PC-3 (cell line): ENCODE measurements around the gene SMIM5.

Experiments used
- EZH2 ChIP-seq: fragments of 300-600 bp; sonication (generic); IDR thresholded peaks from one replicate; pipeline ENCODE4 v1.6.1; 2017; ENCODE audit warnings: antibody characterized with exemption, mild to moderate bottlenecking, low read length; ENCODE audit not compliant: unreplicated experiment
- EZH2phosphoT487 ChIP-seq: fragments of 300-600 bp; sonication (generic); IDR thresholded peaks from 2 replicates; pipeline ENCODE4 v1.6.1; 2018; ENCODE audit warnings: mild to moderate bottlenecking, antibody characterized with exemption, low read length, borderline replicate concordance
- TF ChIP-seq, protein P1 (sequence below): fragments of 300-600 bp; sonication (generic); conservative IDR thresholded peaks from 2 replicates; pipeline ENCODE4 v1.5.1; 2017; ENCODE audit warnings: antibody characterized with exemption, low read depth, mild to moderate bottlenecking, low read length

DNA sequence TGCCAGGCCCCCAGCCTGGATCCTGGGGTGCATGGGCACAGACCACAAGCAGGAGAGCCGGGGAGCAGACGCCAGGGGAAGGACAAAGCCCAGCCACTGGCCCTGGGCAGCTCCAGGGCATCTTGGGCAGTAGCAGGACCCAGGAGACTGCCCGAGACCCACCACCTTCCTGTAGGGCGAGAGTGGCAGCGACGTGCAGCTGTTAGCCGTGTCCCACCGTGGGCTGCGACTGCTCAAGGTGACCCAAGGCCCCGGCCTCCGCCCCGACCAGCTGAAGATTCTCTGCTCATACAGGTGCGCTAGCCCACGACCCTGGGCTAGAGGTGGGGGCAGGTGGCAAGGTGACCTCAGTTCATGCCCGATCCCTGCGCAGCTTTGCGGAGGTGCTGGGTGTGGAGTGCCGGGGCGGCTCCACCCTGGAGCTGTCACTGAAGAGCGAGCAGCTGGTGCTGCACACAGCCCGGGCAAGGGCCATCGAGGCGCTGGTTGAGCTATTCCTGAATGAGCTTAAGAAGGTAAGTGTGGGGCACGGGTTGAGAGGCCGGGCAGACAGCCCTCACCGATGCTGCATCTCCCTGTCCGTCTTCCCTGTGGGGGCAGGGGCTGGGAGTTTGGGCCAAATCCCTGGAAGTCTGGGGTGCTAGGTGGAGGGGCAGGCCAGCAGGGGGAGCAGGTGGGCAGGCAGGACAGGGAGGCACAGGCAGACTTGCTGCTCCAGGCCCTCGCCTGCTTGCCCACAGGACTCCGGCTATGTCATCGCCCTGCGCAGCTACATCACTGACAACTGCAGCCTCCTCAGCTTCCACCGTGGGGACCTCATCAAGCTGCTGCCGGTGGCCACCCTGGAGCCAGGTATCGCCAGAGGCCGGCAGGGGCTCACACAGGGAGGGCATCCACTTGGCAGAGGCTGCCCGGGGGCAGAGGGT lies 13.5 kb upstream of the SMIM5 start:
- TF ChIP-seq, protein P1, sequence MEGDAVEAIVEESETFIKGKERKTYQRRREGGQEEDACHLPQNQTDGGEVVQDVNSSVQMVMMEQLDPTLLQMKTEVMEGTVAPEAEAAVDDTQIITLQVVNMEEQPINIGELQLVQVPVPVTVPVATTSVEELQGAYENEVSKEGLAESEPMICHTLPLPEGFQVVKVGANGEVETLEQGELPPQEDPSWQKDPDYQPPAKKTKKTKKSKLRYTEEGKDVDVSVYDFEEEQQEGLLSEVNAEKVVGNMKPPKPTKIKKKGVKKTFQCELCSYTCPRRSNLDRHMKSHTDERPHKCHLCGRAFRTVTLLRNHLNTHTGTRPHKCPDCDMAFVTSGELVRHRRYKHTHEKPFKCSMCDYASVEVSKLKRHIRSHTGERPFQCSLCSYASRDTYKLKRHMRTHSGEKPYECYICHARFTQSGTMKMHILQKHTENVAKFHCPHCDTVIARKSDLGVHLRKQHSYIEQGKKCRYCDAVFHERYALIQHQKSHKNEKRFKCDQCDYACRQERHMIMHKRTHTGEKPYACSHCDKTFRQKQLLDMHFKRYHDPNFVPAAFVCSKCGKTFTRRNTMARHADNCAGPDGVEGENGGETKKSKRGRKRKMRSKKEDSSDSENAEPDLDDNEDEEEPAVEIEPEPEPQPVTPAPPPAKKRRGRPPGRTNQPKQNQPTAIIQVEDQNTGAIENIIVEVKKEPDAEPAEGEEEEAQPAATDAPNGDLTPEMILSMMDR, result peak; percentile 79
- TF ChIP-seq EZH2, result no peak
- no peak for TF ChIP-seq EZH2phosphoT487
